Stimulated activated naive CD8-positive, alpha-beta T cell treated with anti-CD3 and anti-CD28 coated beads, Interleukin-15, amount 100 ng/mL, for 72 hours (primary cell): Measurements from ENCODE around the gene NRG2.

Source experiments
- ATAC-seq: fragments of 150-1000 bp; cut with Tn5 transposase; 2 replicates; pipeline ENCODE4 v1.10.0; 2021; ENCODE audit warnings: mild to moderate bottlenecking, moderate library complexity
- DNase-seq, 2 donors: peaks; one replicate each; pipeline ENCODE4 v3.0.0; 2021 to 2022
- H3K27ac Mint-ChIP-seq, 2 donors: one replicate each; pipeline ENCODE4 v1.8.0; 2022; ENCODE audit warnings: mild to moderate bottlenecking in 2 of 2, mixed read lengths in 2 of 2, moderate library complexity in 2 of 2
- H3K27me3 Mint-ChIP-seq: one replicate; pipeline ENCODE4 v1.8.0; 2022; ENCODE audit warnings: mixed read lengths
- H3K4me1 Mint-ChIP-seq: one replicate; pipeline ENCODE4 v1.8.0; 2022; ENCODE audit warnings: mild to moderate bottlenecking, mixed read lengths
- H3K4me3 Mint-ChIP-seq, 2 donors: one replicate each; pipeline ENCODE4 v1.8.0; 2022; ENCODE audit warnings: mild to moderate bottlenecking in 2 of 2, mixed read lengths in 2 of 2, moderate library complexity in 1 of 2
- H3K9me3 Mint-ChIP-seq, 2 donors: one replicate each; pipeline ENCODE4 v1.8.0; 2022; ENCODE audit warnings: mixed read lengths in 2 of 2

NRG2 gene

GRCh38 chr5:139903450-139903794, 139.7 kb downstream of the NRG2 start:
- ATAC-seq, result no peak
- Mint-ChIP-seq H3K27ac (no peak overlapping the region), H3K27me3 (peaks cover 52% of the 10 kb centered on the region), H3K4me3 (peak overlapping the region; percentile 19 to 60), H3K4me1 (peaks cover 6% of the 10 kb centered on the region), H3K9me3 (no peaks in the 10 kb centered on the region)
- no peak for DNase-seq

- Mint-ChIP-seq H3K27ac (no peak overlapping the region), H3K4me1 (peaks cover 6% of the 10 kb centered on the region), H3K4me3 (no peak overlapping the region), H3K27me3 (peaks cover 59% of the 10 kb centered on the region), H3K9me3 (no peaks in the 10 kb centered on the region)
- ATAC-seq (no peak), DNase-seq (no peak)
These were observed 141.1 kb downstream of the NRG2 start for GRCh38 chr5:139901986-139902385.

GRCh38 chr5:139901251-139901575, 141.9 kb downstream of the NRG2 start:
- no peak overlapping the region for H3K27ac Mint-ChIP-seq

GRCh38 chr5:139900546-139901250, 142.4 kb downstream of the NRG2 start:
- Mint-ChIP-seq H3K27ac (no peak overlapping the region), H3K27me3 (peaks cover 61% of the 10 kb centered on the region), H3K4me3 (no peak overlapping the region), H3K4me1 (peaks cover 6% of the 10 kb centered on the region), H3K9me3 (no peaks in the 10 kb centered on the region)
- ATAC-seq (no peak), DNase-seq (no peak)

More at GRCh38 chr5:139901251-139901575, 141.9 kb downstream of the NRG2 start:
- Mint-ChIP-seq H3K9me3 (no peaks in the 10 kb centered on the region), H3K4me1 (peaks cover 6% of the 10 kb centered on the region), H3K27me3 (peaks cover 61% of the 10 kb centered on the region), H3K4me3 (no peak overlapping the region)
- DNase-seq (no peak), ATAC-seq (no peak)

- ATAC-seq (no peak), DNase-seq (no peak)
- Mint-ChIP-seq H3K9me3 (no peaks in the 10 kb centered on the region), H3K4me3 (no peak overlapping the region), H3K4me1 (peaks cover 6% of the 10 kb centered on the region), H3K27me3 (peaks cover 61% of the 10 kb centered on the region), H3K27ac (peak overlapping the region in 1 of 2 donors; percentile 29)
These were observed 144.1 kb downstream of the NRG2 start for GRCh38 chr5:139898981-139899380.

- Mint-ChIP-seq H3K4me1 (no peaks in the 10 kb centered on the region), H3K4me3 (no peak overlapping the region), H3K9me3 (no peaks in the 10 kb centered on the region), H3K27ac (no peak overlapping the region), H3K27me3 (peaks cover 51% of the 10 kb centered on the region)
- no peak for DNase-seq
- no peak for ATAC-seq
These were observed 145.1 kb downstream of the NRG2 start for GRCh38 chr5:139897982-139898381.

- Mint-ChIP-seq H3K9me3 (no peaks in the 10 kb centered on the region), H3K4me1 (no peaks in the 10 kb centered on the region), H3K27ac (no peak overlapping the region), H3K27me3 (peaks cover 45% of the 10 kb centered on the region), H3K4me3 (no peak overlapping the region)
- ATAC-seq (no peak), DNase-seq (no peak)
These were observed 145.8 kb downstream of the NRG2 start for GRCh38 chr5:139897342-139897741.

- Mint-ChIP-seq H3K4me3 (no peak overlapping the region), H3K27me3 (peaks cover 45% of the 10 kb centered on the region), H3K27ac (no peak overlapping the region), H3K4me1 (no peaks in the 10 kb centered on the region), H3K9me3 (no peaks in the 10 kb centered on the region)
- ATAC-seq (no peak), DNase-seq (no peak)
These were observed 146.4 kb downstream of the NRG2 start for GRCh38 chr5:139896718-139897117.

- peaks cover 40% of the 10 kb centered on the region for H3K27me3 Mint-ChIP-seq
- no peak for ATAC-seq
- no peak for DNase-seq
- no peak overlapping the region for H3K27ac Mint-ChIP-seq
- no peaks in the 10 kb centered on the region for H3K4me1 Mint-ChIP-seq
- no peaks in the 10 kb centered on the region for H3K9me3 Mint-ChIP-seq
- no peak overlapping the region for H3K4me3 Mint-ChIP-seq
These were observed 147.5 kb downstream of the NRG2 start for GRCh38 chr5:139895647-139896046.

GRCh38 chr5:139895046-139895445, 148.1 kb downstream of the NRG2 start:
- DNase-seq (no peak), ATAC-seq (peak; percentile 42)
- Mint-ChIP-seq H3K27me3 (peaks cover 37% of the 10 kb centered on the region), H3K27ac (no peak overlapping the region), H3K4me1 (no peaks in the 10 kb centered on the region), H3K4me3 (no peak overlapping the region), H3K9me3 (no peaks in the 10 kb centered on the region)

GRCh38 chr5:139893873-139894272, 149.2 kb downstream of the NRG2 start:
- no peak overlapping the region for H3K27ac Mint-ChIP-seq
- H3K27me3 Mint-ChIP-seq, result peaks cover 27% of the 10 kb centered on the region
- ATAC-seq, result no peak
- no peaks in the 10 kb centered on the region for H3K4me1 Mint-ChIP-seq
- no peaks in the 10 kb centered on the region for H3K9me3 Mint-ChIP-seq
- no peak for DNase-seq
- H3K4me3 Mint-ChIP-seq, result no peak overlapping the region

GRCh38 chr5:139889410-139889809, 153.7 kb downstream of the NRG2 start:
- DNase-seq (no peak), ATAC-seq (no peak)
- Mint-ChIP-seq H3K27ac (no peak overlapping the region), H3K9me3 (no peaks in the 10 kb centered on the region), H3K4me1 (peaks cover 8% of the 10 kb centered on the region), H3K4me3 (no peak overlapping the region), H3K27me3 (peaks cover 21% of the 10 kb centered on the region)

GRCh38 chr5:139888370-139888769, 154.7 kb downstream of the NRG2 start:
- Mint-ChIP-seq H3K4me3 (no peak overlapping the region), H3K9me3 (no peaks in the 10 kb centered on the region), H3K27ac (no peak overlapping the region), H3K4me1 (peaks cover 8% of the 10 kb centered on the region), H3K27me3 (peaks cover 21% of the 10 kb centered on the region)
- ATAC-seq (no peak), DNase-seq (no peak)

GRCh38 chr5:139886213-139886612, 156.9 kb downstream of the NRG2 start:
- Mint-ChIP-seq H3K27me3 (peaks cover 10% of the 10 kb centered on the region), H3K9me3 (no peaks in the 10 kb centered on the region), H3K27ac (no peak overlapping the region), H3K4me3 (no peak overlapping the region), H3K4me1 (peaks cover 8% of the 10 kb centered on the region)
- ATAC-seq, result no peak
- DNase-seq, result no peak

GRCh38 chr5:139885857-139886208, 157.3 kb downstream of the NRG2 start:
- Mint-ChIP-seq H3K4me3 (no peak overlapping the region), H3K27me3 (peaks cover 8% of the 10 kb centered on the region), H3K4me1 (peaks cover 8% of the 10 kb centered on the region), H3K27ac (no peak overlapping the region), H3K9me3 (no peaks in the 10 kb centered on the region)
- DNase-seq, result no peak
- ATAC-seq, result no peak

- Mint-ChIP-seq H3K4me1 (peaks cover 8% of the 10 kb centered on the region), H3K9me3 (no peaks in the 10 kb centered on the region), H3K27me3 (peaks cover 8% of the 10 kb centered on the region), H3K27ac (no peak overlapping the region), H3K4me3 (no peak overlapping the region)
- ATAC-seq (no peak), DNase-seq (no peak)
These were observed 157.8 kb downstream of the NRG2 start for GRCh38 chr5:139885172-139885856.

- no peaks in the 10 kb centered on the region for H3K9me3 Mint-ChIP-seq
- no peak overlapping the region for H3K4me3 Mint-ChIP-seq
- DNase-seq, result no peak
- peaks cover 8% of the 10 kb centered on the region for H3K4me1 Mint-ChIP-seq
- peaks cover 8% of the 10 kb centered on the region for H3K27me3 Mint-ChIP-seq
- peak overlapping the region in 1 of 2 donors; percentile 65 for H3K27ac Mint-ChIP-seq
- no peak for ATAC-seq
These were observed 158.4 kb downstream of the NRG2 start for GRCh38 chr5:139884734-139885133.
